C4-2B (cell line): Measurements from ENCODE around the gene LMF2.
"Not testable (repeated sequence)": the region's sequence is repeated elsewhere in the genome, so short reads cannot be mapped to it uniquely, and the experiment has no call there.

Source experiments
- H3K27ac ChIP-seq: fragments of 450-650 bp; 2 replicates; pipeline ENCODE4 v1.5.1; 2017
- ZFX ChIP-seq: fragments of 450-650 bp; IDR thresholded peaks from 2 replicates; pipeline ENCODE4 v1.6.1; 2017
- TF ChIP-seq, protein P1 (sequence below): fragments of 450-650 bp; conservative IDR thresholded peaks from 2 replicates; pipeline ENCODE4 v1.5.1; 2017; ENCODE audit warnings: mild to moderate bottlenecking

The LMF2 gene

DNA sequence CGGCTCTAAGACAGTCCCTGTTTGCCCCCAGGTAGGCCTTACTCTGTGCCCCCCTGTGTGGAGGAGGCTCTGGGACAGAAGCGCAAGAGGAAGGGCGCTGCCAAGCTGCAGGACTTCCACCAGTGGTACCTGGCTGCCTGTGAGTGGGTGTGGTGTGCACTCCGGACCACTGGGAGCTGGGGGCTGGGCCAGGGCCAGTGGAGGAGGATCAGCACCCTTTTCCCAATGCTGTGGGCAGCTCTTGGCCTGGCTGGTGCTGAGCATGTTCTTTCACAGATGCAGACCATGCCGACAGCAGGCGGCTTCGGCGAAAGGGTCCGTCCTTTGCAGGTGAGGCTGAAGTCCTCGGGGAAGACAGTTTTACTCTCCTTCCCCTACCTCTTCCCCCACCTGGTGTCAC is 14.2 kb upstream of the LMF2 start:
- TF ChIP-seq, protein P1, sequence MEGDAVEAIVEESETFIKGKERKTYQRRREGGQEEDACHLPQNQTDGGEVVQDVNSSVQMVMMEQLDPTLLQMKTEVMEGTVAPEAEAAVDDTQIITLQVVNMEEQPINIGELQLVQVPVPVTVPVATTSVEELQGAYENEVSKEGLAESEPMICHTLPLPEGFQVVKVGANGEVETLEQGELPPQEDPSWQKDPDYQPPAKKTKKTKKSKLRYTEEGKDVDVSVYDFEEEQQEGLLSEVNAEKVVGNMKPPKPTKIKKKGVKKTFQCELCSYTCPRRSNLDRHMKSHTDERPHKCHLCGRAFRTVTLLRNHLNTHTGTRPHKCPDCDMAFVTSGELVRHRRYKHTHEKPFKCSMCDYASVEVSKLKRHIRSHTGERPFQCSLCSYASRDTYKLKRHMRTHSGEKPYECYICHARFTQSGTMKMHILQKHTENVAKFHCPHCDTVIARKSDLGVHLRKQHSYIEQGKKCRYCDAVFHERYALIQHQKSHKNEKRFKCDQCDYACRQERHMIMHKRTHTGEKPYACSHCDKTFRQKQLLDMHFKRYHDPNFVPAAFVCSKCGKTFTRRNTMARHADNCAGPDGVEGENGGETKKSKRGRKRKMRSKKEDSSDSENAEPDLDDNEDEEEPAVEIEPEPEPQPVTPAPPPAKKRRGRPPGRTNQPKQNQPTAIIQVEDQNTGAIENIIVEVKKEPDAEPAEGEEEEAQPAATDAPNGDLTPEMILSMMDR: no peak
- no peak for TF ChIP-seq ZFX
- H3K27ac ChIP-seq: no peak overlapping the region

DNA sequence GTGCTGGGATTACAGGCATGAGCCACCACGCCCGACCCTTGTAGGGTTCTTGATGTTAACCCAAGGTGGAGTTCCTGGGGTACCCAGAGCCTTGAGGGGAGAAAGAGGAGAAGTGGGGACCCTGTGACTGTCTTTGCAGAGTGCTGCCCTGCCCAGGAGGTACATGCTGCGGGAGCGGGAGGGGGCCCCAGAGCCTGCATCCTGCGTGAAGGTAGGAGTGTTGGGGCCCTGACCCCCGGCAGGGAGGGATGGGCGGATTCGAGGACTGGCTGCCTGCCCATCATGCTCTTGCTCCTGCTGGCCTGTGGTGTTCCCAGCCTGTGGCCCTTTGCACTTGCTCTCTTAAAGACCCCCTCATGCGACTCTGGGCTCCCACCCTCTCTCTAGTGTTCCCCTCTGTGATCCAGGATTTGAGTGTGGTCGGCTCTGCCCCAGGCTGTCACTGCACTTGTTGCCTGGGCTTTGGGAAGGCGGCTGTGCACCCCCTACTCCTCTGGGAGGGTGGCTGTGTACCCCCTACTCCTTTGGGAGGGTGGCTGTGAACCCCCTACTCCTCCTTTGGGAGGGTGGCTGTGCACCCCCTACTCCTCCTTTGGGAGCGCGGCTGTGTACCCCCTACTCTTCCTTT is 13.4 kb upstream of the LMF2 start:
- no peak for TF ChIP-seq ZFX
- TF ChIP-seq, protein P1: no peak

DNA sequence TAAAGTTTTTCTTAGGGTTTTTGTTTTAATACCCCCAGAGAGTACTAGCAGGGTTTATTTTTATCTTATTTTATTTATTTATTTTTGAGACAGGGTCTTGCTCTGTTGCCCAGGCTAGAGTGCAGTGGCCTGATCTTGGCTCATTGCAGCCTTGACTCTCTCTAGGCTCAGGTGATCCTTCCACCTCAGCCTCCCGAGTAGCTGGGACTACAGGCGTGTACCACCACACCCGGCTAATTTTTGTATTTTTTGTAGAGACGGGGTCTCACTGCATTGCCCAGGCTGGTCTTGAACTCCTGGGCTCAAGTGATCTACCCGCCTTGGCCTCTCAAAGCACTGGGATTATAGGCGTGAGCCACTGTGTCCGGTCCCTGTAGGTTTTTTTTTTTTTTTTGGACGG is 12.7 kb upstream of the LMF2 start:
- not testable (repeated sequence) for H3K27ac ChIP-seq

More for the DNA sequence above, 13.4 kb upstream of the LMF2 start:
- H3K27ac ChIP-seq: no peak overlapping the region

DNA sequence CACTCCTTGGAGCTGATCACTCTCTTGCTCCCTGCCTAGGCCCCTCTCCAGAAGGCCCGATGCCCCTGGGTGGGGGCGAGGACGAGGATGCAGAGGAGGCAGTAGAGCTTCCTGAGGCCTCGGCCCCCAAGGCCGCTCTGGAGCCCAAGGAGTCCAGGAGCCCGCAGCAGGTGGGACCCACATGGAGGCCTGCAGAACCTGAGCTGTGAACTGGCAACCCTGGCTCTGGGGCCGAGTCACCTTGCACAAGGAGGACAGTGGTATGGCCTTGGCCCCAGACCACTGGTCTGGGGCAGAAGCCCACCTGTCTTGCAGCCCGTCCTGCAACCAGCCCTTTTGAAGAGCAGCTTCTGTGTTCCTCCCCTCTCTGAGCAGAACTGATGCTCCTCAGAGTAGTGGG is 11.6 kb upstream of the LMF2 start:
- no peak overlapping the region for H3K27ac ChIP-seq
- no peak for TF ChIP-seq ZFX
- TF ChIP-seq, protein P1: no peak

DNA sequence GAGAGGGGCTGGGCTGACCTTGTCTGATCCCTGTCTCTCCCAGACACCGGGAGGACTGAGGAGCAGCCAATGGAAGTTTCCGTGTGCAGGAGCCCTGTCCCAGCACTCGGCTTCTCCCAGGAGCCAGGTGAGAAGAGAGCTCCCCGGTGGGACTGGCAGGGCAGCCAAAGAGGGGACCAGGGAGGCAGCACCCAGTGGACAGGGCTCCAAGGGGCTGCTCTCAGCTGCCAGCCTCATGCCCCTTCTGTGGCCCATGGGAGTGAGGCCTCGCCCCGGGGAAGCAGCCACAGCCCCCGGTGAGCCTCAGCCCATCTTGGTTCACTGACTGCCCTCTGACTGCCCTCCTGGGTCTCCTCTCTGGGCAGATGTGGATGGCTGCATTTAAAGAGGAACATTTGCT is 11.1 kb upstream of the LMF2 start:
- TF ChIP-seq, protein P1: no peak
- no peak for TF ChIP-seq ZFX
- H3K27ac ChIP-seq: no peak overlapping the region

DNA sequence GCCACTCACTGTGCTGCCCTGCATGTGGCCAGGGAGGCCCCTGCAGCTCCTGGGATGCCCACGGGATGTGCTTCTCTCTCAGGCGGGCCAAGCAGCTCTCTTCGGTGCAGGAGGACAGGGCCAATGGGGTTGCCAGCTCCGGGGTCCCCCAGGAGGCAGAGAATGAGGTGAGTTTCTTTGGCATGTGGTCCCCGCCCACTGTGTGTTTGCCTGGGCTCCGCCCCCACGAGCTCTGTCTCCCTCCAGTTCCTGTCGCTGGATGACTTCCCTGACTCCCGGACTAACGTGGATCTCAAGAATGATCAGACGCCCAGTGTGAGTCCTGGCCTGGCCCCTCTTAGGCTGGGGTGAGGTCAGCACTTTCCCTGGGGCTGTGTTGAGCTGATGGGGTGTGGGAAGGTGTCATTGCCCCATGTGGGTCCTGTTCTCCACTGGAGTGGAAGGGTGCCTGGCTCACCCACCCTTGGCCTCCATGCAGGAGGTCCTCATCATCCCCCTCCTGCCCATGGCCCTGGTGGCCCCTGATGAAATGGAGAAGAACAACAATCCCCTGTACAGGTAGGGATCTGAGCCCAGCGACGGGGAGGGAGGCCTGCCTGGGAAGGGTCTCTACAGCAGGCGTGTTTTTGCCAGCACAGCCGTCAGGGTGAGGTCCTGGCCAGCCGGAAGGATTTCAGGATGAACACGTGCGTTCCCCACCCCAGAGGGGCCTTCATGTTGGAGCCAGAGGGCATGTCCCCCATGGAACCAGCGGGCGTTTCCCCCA is 10.2 kb upstream of the LMF2 start:
- no peak overlapping the region for H3K27ac ChIP-seq
- TF ChIP-seq, protein P1: no peak
- TF ChIP-seq ZFX: no peak

DNA sequence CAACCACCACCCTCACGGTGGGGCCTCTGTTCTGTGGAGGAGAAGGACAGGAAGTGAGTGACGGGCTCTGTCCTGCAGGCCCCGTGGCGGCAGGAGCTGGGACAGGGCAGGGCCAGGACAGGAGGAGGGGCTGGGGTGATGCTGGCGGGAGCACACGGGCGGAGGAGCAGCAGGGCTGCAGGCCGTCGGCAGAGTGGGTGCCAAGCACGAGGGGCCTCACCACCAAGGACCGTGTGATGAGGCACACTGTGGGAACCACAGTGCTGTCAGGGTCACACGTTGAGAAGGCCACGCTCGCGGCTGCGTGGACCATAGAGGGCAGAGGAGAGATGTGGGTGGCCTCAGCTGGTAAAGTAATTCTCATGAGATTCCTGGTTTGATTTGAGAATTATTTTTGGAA is 9.4 kb upstream of the LMF2 start:
- no peak overlapping the region for H3K27ac ChIP-seq
- TF ChIP-seq ZFX: no peak
- TF ChIP-seq, protein P1: no peak

DNA sequence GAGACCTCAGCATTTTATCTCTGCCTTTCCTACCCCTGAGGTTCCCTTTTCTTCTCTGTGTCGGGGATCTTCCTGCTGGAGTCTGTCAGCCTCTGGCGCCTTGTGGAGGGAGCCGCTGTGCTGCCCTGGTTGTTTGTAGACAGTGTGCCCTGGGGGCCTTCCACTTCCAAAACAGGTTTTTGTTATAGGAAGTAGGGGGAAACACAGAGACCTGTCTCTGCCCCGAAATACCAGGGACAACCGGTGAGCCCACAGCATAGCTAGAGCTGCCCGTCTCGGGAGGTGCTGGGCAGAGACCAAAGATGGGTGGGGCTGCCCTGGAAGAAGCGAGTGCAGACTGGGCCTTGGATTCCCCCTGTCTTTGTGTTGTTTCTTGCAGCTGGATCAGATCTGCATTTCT is 8.6 kb upstream of the LMF2 start:
- TF ChIP-seq, protein P1: no peak
- no peak for TF ChIP-seq ZFX
- no peak overlapping the region for H3K27ac ChIP-seq
